ENCODE measurements around the gene CCDC167.

GRCh38 chr6:37531026-37531425 is 31.3 kb upstream of the CCDC167 start:
- TF ChIP-seq, protein P1, sequence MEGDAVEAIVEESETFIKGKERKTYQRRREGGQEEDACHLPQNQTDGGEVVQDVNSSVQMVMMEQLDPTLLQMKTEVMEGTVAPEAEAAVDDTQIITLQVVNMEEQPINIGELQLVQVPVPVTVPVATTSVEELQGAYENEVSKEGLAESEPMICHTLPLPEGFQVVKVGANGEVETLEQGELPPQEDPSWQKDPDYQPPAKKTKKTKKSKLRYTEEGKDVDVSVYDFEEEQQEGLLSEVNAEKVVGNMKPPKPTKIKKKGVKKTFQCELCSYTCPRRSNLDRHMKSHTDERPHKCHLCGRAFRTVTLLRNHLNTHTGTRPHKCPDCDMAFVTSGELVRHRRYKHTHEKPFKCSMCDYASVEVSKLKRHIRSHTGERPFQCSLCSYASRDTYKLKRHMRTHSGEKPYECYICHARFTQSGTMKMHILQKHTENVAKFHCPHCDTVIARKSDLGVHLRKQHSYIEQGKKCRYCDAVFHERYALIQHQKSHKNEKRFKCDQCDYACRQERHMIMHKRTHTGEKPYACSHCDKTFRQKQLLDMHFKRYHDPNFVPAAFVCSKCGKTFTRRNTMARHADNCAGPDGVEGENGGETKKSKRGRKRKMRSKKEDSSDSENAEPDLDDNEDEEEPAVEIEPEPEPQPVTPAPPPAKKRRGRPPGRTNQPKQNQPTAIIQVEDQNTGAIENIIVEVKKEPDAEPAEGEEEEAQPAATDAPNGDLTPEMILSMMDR (IDR thresholded peaks at IDR 0.05; ENCODE audit: poor library complexity, severe bottlenecking) = no peak
- TF ChIP-seq POLR2AphosphoS5 (IDR thresholded peaks at IDR 0.05) (no peak), TAF1 (IDR thresholded peaks at IDR 0.05; ENCODE audit: low read depth) (no peak), EP300 (conservative IDR thresholded peaks at IDR 0.05; ENCODE audit: poor library complexity, severe bottlenecking) (no peak), EZH2 (IDR thresholded peaks at IDR 0.05; ENCODE audit: borderline replicate concordance, insufficient read depth, low read length, poor library complexity, severe bottlenecking) (no peak)
- TF ChIP-seq, protein P2, sequence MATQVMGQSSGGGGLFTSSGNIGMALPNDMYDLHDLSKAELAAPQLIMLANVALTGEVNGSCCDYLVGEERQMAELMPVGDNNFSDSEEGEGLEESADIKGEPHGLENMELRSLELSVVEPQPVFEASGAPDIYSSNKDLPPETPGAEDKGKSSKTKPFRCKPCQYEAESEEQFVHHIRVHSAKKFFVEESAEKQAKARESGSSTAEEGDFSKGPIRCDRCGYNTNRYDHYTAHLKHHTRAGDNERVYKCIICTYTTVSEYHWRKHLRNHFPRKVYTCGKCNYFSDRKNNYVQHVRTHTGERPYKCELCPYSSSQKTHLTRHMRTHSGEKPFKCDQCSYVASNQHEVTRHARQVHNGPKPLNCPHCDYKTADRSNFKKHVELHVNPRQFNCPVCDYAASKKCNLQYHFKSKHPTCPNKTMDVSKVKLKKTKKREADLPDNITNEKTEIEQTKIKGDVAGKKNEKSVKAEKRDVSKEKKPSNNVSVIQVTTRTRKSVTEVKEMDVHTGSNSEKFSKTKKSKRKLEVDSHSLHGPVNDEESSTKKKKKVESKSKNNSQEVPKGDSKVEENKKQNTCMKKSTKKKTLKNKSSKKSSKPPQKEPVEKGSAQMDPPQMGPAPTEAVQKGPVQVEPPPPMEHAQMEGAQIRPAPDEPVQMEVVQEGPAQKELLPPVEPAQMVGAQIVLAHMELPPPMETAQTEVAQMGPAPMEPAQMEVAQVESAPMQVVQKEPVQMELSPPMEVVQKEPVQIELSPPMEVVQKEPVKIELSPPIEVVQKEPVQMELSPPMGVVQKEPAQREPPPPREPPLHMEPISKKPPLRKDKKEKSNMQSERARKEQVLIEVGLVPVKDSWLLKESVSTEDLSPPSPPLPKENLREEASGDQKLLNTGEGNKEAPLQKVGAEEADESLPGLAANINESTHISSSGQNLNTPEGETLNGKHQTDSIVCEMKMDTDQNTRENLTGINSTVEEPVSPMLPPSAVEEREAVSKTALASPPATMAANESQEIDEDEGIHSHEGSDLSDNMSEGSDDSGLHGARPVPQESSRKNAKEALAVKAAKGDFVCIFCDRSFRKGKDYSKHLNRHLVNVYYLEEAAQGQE (IDR thresholded peaks at IDR 0.05; ENCODE audit: borderline replicate concordance) = no peak

Data from neural cell (in vitro differentiated cells).